SK-N-MC (cell line): ENCODE measurements around the gene SUSD5.

ENCODE experiments used
- EZH2 ChIP-seq: fragments of 200-600 bp; sonication (generic); IDR thresholded peaks from one replicate; pipeline ENCODE4 v1.6.1; 2017; ENCODE audit warnings: antibody characterized with exemption
- FOXP2 ChIP-seq: optimal IDR thresholded peaks from 2 replicates; pipeline ENCODE3; 2011; ENCODE audit warnings: mild to moderate bottlenecking, moderate library complexity; ENCODE audit not compliant: insufficient read depth; ENCODE audit errors: extremely low read length, control extremely low read depth
- POLR2AphosphoS5 ChIP-seq: IDR thresholded peaks from 2 replicates; pipeline ENCODE4 v1.6.1; 2012; ENCODE audit warnings: mild to moderate bottlenecking, low read depth, low read length, borderline replicate concordance

- TF ChIP-seq FOXP2 (no peak), POLR2AphosphoS5 (no peak), EZH2 (no peak)
These were observed 10.5 kb upstream of the SUSD5 start for GRCh38 chr3:33229066-33229465.
